Prostate gland (tissue), 2 donors: ENCODE results near the gene ATE1. TPM values are rescaled to one million over a fixed set of nuclear protein-coding genes. Genes with fewer than 3 reads are reported as not detected.

Experiments used
- DNase-seq: peaks from one replicate; pipeline ENCODE4 v3.0.0-alpha.2; 2019; ENCODE audit warnings: low spot score
- H3K27ac ChIP-seq, 2 donors: fragments of 200-600 bp; sonication (generic); 2 replicates each; pipeline ENCODE4 v1.5.1; 2017 to 2019
- H3K27me3 ChIP-seq: fragments of 200-600 bp; sonication (generic); replicated peaks from 2 replicates; pipeline ENCODE4 v1.5.1; 2019; ENCODE audit not compliant: insufficient read depth
- H3K36me3 ChIP-seq, 2 donors: fragments of 200-600 bp; sonication (generic); 1 replicate in 1 of 2; 2 replicates in 1 of 2; pipeline versions ENCODE4 v1.5.1 to v1.8.1; 2017 to 2019
- H3K4me1 ChIP-seq: fragments of 200-600 bp; sonication (generic); replicated peaks from 2 replicates; pipeline ENCODE4 v1.5.1; 2019
- H3K4me3 ChIP-seq, 2 donors: fragments of 200-600 bp; sonication (generic); 2 replicates each; pipeline ENCODE4 v1.5.1; 2017 to 2019
- H3K9me3 ChIP-seq: fragments of 200-600 bp; sonication (generic); 2 replicates; pipeline ENCODE4 v1.5.1; 2017
- CTCF ChIP-seq, 4 experiments: fragments of 200-600 bp in 2 of 4; fragments of 450-650 bp in 2 of 4; sonication (generic) in 2 of 4; IDR thresholded peaks; 1 replicate in 3 of 4; 2 replicates in 1 of 4; pipeline ENCODE4 v1.5.1; 2016 to 2019; ENCODE audit warnings: antibody characterized with exemption in 4 of 4, mild to moderate bottlenecking in 2 of 4, moderate library complexity in 2 of 4
- POLR2A ChIP-seq: fragments of 450-650 bp; IDR thresholded peaks from one replicate; pipeline ENCODE4 v1.6.1; 2016; ENCODE audit warnings: antibody characterized with exemption, mild to moderate bottlenecking
- POLR2AphosphoS5 ChIP-seq: sonication (generic); formaldehyde crosslinking; IDR thresholded peaks from one replicate; pipeline ENCODE4 v1.6.1; 2017; ENCODE audit warnings: antibody characterized with exemption
- WGBS: methylation state at CpG from one replicate; pipeline ENCODE4 v1.1.5; 2018; 5-methylcytosine and 5-hydroxymethylcytosine counted together
- intact Hi-C: fragments of 100-400 bp; cut with DNase I; formaldehyde crosslinking; loops from one replicate; pipeline ENCODE4 v1.14.2; 2022
- total RNA-seq, 2 donors: library from RNA; depleted of rRNA; stranded (reverse); fragments of >200 nt; gene quantifications; one replicate each; pipeline ENCODE4 v1.1.0, GENCODE V29; 2016

The ATE1 gene
- total RNA-seq, 2 donors from 2014 or later: 29.9 to 36.2 TPM

DNA sequence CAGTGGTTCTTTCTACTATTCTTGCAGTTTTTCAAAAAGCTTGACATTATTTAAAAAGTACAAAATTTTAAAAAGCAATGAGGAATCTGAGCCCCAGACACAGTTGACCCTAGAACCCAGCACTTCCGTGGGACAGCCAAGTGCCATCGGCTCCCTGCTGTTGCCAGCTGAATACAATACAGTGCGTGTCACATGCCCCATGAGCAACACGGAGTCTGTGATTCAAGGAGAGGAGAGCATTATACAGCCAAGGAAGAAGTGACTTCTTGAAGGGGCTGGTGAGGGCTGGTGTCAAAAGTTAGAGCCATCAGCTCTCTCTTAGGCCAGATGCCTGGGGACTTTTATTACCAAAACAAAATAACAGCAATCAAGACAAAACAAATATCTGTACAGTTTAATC lies 206.6 kb downstream of the ATE1 start:
- H3K9me3 ChIP-seq: no peaks in the 10 kb centered on the region
- TF ChIP-seq CTCF (IDR thresholded peaks at IDR 0.05) (no peak), POLR2A (no peak), POLR2AphosphoS5 (no peak)
- H3K4me3 ChIP-seq: no peak overlapping the region
- DNase-seq: no peak
- no peaks in the 10 kb centered on the region for H3K36me3 ChIP-seq
- H3K27ac ChIP-seq: no peak overlapping the region
- H3K4me1 ChIP-seq: no peaks in the 10 kb centered on the region
- WGBS: 64% methylated on average over 4 of the region's 4 CpGs
- no peaks in the 10 kb centered on the region for H3K27me3 ChIP-seq
- intact Hi-C loops: no loop called here

DNA sequence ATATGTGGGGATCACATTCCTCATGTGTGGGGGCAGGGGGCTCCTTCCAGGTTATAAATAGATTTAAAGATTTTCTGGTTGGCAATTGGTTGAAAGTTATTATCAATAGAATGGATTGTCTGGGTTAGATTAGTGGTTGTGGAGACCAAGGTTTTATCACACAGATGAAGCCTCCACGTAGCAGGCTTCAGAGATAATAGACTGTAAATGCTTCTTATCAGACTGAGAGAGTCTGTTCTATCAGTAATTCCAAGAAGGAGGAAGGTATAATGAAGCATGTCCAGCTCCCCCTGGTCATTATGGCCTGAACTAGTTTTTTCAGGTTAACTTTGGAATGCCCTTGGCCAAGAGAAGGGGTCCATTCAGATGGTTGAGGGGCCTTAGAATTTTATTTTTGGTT lies 211.9 kb downstream of the ATE1 start:
- Histone ChIP-seq H3K4me1 (no peaks in the 10 kb centered on the region), H3K27me3 (no peaks in the 10 kb centered on the region), H3K4me3 (no peak overlapping the region), H3K36me3 (no peaks in the 10 kb centered on the region), H3K9me3 (no peaks in the 10 kb centered on the region), H3K27ac (no peak overlapping the region)
- no peak for TF ChIP-seq POLR2A
- no peak for TF ChIP-seq POLR2AphosphoS5
- TF ChIP-seq CTCF (IDR thresholded peaks at IDR 0.05): no peak
- DNase-seq: no peak
- 79% methylated on average over 1 of the region's 1 CpG for WGBS
- intact Hi-C loops: no loop called here

DNA sequence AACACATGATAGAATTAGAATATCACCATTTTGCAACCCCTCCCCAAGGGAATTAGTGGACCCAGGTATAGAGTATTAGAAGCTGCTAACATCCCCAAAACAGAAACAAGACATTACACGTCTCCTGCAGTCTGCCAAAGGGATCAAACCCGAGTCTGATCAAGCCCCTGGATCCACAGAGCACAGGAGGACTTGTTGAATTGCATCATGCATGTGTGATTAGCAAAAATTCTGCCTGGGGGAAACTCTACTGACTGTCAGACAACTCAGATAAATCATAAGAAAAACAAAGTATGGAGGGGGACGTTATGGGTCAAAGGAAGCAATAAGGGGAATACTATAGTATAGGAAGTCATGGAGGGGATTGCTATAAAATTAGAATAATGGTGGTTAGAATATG lies 212.8 kb downstream of the ATE1 start:
- Histone ChIP-seq H3K4me3 (no peak overlapping the region), H3K9me3 (no peaks in the 10 kb centered on the region), H3K27ac (no peak overlapping the region), H3K4me1 (no peaks in the 10 kb centered on the region), H3K27me3 (no peaks in the 10 kb centered on the region), H3K36me3 (no peaks in the 10 kb centered on the region)
- intact Hi-C loops: no loop called here
- WGBS: 76% methylated on average over 3 of the region's 3 CpGs
- no peak for TF ChIP-seq CTCF (IDR thresholded peaks at IDR 0.05)
- no peak for TF ChIP-seq POLR2A
- TF ChIP-seq POLR2AphosphoS5: no peak
- DNase-seq: no peak

- Histone ChIP-seq H3K4me3 (no peak overlapping the region), H3K4me1 (no peaks in the 10 kb centered on the region), H3K36me3 (no peaks in the 10 kb centered on the region), H3K27me3 (no peaks in the 10 kb centered on the region), H3K9me3 (no peaks in the 10 kb centered on the region), H3K27ac (no peak overlapping the region)
- TF ChIP-seq POLR2AphosphoS5 (no peak), POLR2A (no peak), CTCF (IDR thresholded peaks at IDR 0.05) (no peak)
- no peak for DNase-seq
- intact Hi-C loops: no loop called here
- 100% methylated on average over 5 of the region's 5 CpGs for WGBS
These were observed 214.3 kb downstream of the ATE1 start for GRCh38 chr10:121713486-121713885.

DNA sequence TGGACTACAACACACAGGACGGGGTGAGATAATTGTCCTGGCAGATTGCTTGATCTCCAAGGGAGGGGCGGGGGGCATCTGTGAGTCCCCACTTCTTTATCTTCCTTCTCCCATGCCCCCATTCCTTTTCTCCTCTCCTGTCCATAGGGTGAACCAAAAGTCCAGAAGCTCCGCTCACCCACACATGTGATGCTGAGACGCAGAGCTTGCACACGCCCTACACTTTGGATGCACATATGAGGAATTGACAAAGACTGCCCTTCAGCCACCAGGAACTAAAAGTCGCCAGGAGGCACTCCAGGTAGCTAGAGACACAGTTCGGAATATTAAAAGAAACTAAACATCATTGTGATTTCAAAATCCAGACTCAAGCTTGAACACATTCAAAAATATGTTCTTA lies 216.9 kb downstream of the ATE1 start:
- intact Hi-C loops: no loop called here
- 80% methylated on average over 7 of the region's 7 CpGs for WGBS
- no peaks in the 10 kb centered on the region for H3K36me3 ChIP-seq

More for the DNA sequence above, 216.9 kb downstream of the ATE1 start:
- no peak overlapping the region for H3K4me3 ChIP-seq
- no peak overlapping the region for H3K27ac ChIP-seq
- no peaks in the 10 kb centered on the region for H3K9me3 ChIP-seq
- H3K27me3 ChIP-seq: no peaks in the 10 kb centered on the region
- no peak for TF ChIP-seq CTCF (IDR thresholded peaks at IDR 0.05)
- DNase-seq: no peak
- H3K4me1 ChIP-seq: no peaks in the 10 kb centered on the region
